Subcutaneous adipose tissue (tissue), 4 donors: Measurements from ENCODE around the gene TMEM94. TPM values are rescaled to one million over a fixed set of nuclear protein-coding genes. Genes with fewer than 3 reads are reported as not detected.

Source experiments
- total RNA-seq, 4 donors: library from RNA; depleted of rRNA; stranded (reverse); fragments of >200 nt; gene quantifications; one replicate each; pipeline ENCODE4 v1.1.0, GENCODE V29; 2016
- TF ChIP-seq, protein P1 (sequence below): fragments of 450-650 bp; IDR thresholded peaks from one replicate; pipeline ENCODE4 v1.5.1; 2016; ENCODE audit warnings: low read depth, mild to moderate bottlenecking, control low read depth, antibody characterized with exemption, moderate library complexity

Gene TMEM94
- total RNA-seq, 4 donors from 2014 or later: 35.0 to 80.2 (median 45.9) TPM

DNA sequence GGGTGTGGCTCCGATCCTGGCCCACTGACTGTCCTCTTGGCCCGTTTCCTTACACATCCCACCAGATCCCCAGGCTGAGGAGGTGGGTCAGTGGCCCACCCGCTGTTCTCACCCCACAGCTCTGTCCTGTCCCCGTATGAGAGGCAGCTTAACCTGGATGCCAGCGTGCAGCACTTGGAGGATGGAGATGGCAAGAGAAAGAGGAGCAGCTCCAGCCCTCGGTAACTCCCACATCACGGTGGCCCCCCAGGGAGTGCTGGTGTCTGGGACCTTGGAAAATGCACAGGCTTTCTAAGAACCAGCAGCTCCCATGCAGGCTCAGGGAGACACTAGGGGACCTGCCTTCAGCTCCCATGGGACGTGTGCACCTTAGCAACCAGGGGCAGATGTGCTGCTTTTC is 64.9 kb downstream of the TMEM94 start:
- TF ChIP-seq, protein P1, sequence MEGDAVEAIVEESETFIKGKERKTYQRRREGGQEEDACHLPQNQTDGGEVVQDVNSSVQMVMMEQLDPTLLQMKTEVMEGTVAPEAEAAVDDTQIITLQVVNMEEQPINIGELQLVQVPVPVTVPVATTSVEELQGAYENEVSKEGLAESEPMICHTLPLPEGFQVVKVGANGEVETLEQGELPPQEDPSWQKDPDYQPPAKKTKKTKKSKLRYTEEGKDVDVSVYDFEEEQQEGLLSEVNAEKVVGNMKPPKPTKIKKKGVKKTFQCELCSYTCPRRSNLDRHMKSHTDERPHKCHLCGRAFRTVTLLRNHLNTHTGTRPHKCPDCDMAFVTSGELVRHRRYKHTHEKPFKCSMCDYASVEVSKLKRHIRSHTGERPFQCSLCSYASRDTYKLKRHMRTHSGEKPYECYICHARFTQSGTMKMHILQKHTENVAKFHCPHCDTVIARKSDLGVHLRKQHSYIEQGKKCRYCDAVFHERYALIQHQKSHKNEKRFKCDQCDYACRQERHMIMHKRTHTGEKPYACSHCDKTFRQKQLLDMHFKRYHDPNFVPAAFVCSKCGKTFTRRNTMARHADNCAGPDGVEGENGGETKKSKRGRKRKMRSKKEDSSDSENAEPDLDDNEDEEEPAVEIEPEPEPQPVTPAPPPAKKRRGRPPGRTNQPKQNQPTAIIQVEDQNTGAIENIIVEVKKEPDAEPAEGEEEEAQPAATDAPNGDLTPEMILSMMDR: no peak

DNA sequence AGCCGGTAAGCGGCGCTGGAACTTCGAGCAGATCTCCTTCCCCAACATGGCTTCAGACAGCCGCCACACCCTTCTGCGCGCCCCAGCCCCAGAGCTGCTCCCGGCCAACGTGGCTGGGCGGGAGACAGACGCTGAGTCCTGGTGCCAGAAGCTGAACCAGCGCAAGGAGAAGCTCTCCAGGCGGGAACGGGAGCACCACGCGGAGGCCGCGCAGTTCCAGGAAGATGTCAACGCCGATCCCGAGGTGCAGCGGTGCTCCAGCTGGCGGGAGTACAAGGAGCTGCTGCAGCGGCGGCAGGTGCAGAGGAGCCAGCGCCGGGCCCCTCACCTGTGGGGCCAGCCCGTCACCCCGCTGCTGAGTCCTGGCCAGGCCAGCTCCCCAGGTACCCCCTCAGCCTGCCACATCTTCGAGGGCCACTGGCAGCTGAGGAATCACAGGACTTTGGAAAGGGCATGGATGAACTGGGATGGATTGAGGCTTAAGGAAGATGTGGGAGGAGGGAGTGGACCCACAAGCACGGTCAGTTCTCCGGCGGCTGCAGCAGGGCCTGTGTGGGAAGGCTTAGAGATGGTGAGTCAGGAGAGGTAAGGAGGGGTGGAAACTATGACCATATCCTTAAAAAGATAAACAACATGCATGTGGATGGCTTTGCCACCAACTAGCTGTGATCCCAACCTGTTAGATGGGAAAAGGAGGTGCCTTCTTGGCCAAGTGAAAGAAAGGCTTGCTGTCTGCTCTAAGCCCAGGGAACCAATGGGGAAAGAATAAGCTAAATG is 65.7 kb downstream of the TMEM94 start:
- TF ChIP-seq, protein P1: no peak

DNA sequence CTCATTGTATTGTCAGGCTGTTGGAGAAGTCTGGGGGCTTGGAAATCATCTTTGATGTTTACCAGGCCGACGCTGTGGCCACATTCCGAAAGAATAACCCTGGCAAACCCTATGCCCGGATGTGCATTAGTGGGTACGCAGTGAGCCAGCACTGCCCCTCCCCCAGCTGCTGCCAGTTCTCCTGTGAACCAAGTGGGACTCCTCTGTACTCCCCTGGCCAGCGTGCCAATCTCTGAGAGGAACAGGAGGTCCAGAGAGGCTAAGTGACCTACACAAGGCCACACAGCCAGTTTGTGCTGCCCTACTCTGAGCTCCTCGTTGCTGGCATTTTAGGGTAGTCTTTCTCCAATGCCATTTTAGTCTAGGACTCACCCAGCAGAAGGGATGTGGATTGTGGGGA is 67.2 kb downstream of the TMEM94 start:
- TF ChIP-seq, protein P1: no peak

DNA sequence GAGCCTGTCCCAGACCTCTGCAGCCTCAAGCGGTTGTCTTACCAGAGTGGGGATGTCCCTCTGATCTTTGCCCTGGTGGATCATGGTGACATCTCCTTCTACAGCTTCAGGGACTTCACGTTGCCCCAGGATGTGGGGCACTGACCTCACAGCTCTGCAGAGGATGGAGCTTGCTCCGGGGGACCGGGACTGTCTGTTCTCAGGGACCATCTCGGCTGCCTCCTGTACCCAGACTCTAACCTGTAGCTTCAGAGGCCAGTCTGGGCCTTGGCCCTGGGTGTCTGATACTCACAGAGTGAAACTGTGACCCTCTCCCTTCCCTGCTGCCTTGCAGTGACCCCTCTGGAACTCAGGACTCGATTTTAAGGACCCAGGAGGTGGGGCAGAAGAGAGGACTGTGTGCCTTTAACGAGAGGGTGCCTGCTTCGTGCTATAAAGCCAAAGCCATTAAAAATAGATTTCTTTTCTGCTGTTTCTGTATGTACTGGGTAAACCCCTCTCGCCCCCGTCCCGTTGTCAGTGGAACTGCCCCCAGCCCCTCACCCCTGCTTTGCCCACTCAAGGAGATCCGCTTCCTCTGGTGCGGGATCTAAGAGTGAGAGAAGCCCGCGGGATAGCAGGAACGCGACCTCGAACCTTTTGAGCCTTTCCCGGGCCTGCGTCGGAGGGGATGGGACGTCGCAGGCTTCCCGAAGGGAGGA is 68.0 kb downstream of the TMEM94 start:
- TF ChIP-seq, protein P1: no peak

GRCh38 chr17:75524970-75525805 is 68.8 kb downstream of the TMEM94 start, which contains the start of gene LLGL2:
LLGL2 (plus strand) TSS chr17:75525697; CDS start chr17:75543427, 17,730 bp downstream.
- TF ChIP-seq, protein P1: no peak

DNA sequence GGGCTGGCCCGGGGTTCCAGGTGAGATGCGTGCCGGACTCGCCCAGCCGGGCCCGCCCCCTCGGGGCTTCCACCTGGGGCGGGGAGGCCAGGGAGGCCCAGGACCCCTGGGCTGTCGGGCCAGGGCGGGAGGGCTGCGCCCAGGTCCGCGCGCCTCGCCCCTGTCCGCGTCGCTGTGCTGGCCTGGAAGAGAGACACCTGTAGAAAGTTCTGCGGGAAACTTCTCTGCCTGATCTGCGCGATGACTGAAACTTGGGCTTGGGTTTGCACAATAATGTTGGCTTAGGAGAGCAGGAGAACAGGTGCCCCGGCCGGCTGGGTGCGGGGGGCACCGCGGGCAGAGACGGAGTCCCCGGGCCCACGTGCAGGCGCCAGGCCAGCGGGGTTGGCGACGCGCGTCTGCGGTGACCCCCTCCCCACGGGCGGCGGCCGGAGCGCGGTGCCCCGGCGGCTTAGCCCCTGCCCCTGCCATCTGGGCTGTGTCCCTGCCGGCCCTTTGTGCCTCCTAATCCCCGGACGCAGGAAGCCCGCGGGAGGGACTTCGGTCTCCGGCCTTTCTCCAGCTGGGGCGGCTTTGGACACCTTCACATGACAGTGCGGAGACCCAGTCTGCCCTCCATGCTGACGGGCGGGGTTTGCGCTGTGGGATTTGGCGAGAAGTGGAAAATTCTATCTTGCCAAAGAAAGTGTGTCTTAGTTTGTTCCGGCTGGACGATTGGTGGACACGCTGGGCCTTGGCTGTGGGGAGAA is 69.5 kb downstream of the TMEM94 start:
- TF ChIP-seq, protein P1: no peak
